NCI-H128 (cell line): ENCODE data around the gene AQP5.

Experiments used
- DNase-seq: peaks from one replicate; lab custom pipeline; 2025; ENCODE audit not compliant: unreplicated experiment; lab: John Stamatoyannopoulos, UW

AQP5 gene

GRCh38 chr12:49932023-49932422 lies 29.6 kb upstream of the AQP5 start:
- no peak for DNase-seq

GRCh38 chr12:49932533-49933130 lies 29.0 kb upstream of the AQP5 start:
- no peak for DNase-seq

DNA sequence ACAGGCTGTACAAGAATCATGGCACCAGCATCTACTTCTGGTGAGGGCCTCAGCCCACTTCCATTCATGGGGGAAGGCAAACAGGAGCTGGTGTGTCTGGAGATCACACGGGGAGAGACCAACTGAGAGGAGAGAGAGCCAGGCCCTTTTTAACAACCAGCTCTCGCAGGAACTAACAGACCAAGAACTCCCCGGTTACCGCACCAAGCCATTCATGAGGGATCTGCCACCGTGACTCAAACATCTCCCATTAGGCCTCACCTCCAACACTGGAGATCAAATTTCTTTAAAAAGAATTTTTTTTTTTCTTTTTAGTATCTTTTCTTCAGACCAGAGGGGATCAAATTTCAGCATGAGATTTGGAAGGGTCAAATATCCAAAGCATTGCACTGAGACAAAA lies 27.9 kb upstream of the AQP5 start:
- DNase-seq: no peak

DNA sequence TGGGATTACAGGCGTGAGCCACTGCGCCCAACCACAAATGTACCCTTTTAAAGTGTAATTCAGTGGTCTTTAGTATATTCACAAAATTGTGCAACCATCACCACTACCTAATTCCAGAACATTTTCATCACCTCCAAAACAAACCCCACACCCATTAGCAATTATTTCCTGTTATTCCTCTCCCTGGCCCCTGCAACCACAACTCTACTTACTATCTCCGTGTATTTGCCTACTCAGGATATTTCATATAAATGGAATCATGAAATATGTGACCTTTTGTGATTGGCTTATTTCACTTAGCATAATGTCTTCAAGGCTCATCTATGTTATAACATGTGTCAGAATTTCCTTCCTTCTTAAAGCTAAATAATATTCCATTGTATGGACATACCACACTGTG lies 27.2 kb upstream of the AQP5 start:
- no peak for DNase-seq

GRCh38 chr12:49936925-49937324 lies 24.7 kb upstream of the AQP5 start:
- no peak for DNase-seq

- DNase-seq: no peak
Observed at GRCh38 chr12:49937639-49938300, 23.9 kb upstream of the AQP5 start.

- no peak for DNase-seq
Observed at GRCh38 chr12:49939307-49939706, 22.4 kb upstream of the AQP5 start.

GRCh38 chr12:49939707-49940106 lies 22.0 kb upstream of the AQP5 start:
- no peak for DNase-seq

- DNase-seq: no peak
Observed at GRCh38 chr12:49941556-49942511, 19.8 kb upstream of the AQP5 start.

- no peak for DNase-seq
Observed at GRCh38 chr12:49942512-49942893, 19.2 kb upstream of the AQP5 start.

DNA sequence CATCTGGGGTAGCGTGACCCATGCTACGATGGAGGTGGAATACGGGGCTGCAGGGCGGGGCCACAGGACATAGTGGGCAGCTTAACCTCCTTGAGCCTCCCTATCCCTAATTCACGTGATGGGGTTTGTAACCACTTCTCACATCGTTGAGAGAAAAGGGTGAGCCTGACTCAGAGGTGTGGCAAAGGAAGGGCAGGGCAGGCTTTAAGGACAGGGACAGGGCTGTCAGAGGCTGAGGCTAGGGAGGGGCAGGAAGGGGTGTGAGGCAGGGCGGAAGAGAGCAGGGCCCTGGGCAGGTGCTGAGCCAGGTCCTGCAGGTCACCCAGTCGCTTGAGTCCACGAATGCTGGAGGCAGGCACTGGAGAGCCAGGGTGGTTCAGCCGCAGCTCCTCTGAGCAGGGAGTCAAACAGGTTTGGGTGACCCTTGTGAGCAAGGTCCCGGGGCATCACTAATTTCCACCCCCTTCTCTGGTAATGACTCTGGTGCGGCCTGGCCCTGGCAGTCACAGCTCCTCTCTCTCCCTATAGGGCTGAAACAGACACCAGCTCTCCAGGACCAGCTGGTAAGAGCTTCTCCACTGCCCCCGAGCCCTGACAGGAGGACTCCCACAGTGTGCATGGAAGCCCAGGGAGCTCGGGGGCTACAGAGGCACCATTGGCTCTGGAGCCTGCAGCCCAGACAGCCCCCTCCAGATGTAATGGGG lies 18.6 kb upstream of the AQP5 start:
- no peak for DNase-seq

GRCh38 chr12:49943625-49943960 lies 18.1 kb upstream of the AQP5 start:
- DNase-seq: no peak

- DNase-seq: no peak
Observed at GRCh38 chr12:49944046-49944445, 17.6 kb upstream of the AQP5 start.

DNA sequence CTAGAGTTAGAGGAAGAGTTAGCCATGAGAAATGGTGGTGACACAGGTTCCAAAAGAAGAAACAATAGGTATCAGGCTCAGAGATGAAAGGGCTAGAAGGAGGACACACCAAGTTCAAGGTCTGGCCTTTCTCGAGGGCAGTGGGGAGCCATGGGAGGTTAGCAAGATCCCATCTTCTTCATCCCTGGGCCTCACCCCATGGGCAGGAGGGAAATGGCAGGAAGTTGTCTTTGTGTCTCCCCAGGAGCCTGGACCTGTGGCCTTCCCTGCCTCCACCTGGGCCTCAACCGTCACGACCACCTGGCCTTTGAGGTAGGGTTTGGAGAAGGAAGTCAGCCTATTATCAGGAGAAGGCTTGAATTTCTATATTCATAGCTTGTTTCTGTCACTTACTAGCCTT lies 17.0 kb upstream of the AQP5 start:
- no peak for DNase-seq

DNA sequence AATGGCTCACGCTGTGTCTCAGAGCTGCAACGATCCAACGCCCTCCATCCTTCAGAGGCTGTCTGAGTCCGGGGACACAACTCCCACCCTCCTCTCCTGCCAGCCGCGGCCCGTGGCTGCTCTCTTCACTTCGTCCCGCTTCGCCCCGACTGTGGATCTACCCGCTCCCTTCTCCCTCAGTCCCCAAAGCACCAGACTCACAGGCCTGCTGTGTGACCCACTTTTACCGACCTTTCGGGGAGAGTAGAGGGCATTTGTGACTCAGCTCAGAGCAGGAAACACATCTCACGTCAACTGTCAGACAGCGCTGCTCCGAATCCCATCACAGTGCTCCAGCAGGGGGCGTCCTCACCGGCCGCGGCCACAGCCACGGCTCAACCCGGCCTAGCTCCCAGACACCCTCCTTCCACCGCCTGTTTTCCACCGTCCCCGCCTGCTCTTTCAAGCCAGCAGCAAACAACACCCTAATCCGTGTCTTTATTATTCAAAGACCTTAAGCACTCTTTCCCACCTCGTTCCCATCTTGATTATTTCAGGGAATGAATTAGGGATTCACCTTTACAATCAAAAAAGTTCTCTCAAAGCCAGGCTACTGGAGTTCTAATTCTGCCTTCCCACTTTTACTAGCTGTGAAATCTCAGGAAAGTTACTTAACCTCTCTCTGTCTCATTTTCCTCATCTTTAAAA lies 16.1 kb upstream of the AQP5 start:
- DNase-seq: no peak

DNA sequence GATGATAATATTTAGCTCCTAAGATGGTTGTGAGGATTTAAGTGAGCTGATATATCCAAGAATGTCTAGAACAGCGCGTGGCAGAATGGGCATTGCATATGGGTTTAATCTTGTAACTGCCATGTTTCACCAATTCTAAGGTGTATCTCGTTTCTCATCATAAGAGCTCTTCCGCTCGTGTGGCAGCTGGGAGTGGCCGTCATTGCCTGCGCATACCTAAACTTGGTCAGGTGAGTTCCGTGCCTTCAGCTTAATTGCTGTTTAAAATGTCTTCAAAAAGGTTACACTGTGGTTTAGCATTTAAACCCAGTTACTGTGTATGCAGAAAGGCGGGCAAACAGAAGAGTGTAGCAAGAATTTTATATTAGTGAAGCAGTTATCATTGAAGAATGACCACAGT lies 15.6 kb upstream of the AQP5 start:
- DNase-seq: no peak

GRCh38 chr12:49946497-49946896 lies 15.2 kb upstream of the AQP5 start:
- DNase-seq: no peak

- DNase-seq: no peak
Observed at GRCh38 chr12:49947593-49948226, 14.0 kb upstream of the AQP5 start.

- no peak for DNase-seq
Observed at GRCh38 chr12:49948866-49949845, 12.5 kb upstream of the AQP5 start.
